Activated CD4-positive, alpha-beta memory T cell treated with anti-CD3 and anti-CD28 coated beads, Interleukin-2, amount 10 ng/mL, durations not matched to agents 7 days and 5 days (primary cell): ENCODE measurements around the gene TRAF5. TPM values are rescaled to one million over a fixed set of nuclear protein-coding genes. Genes with fewer than 3 reads are reported as not detected.
"Not testable (repeated sequence)": the region's sequence is repeated elsewhere in the genome, so short reads cannot be mapped to it uniquely, and the experiment has no call there.

Experiments
- CTCF ChIA-PET: fragments of 350-600 bp; sonication (Branson Sonifier 250); formaldehyde crosslinking; loops from one replicate; lab custom pipeline; 2021; ENCODE audit warnings: antibody characterized with exemption, inconsistent platforms; lab: Charles Lee
- POLR2A ChIA-PET: fragments of 350-600 bp; sonication (Branson Sonifier 250); formaldehyde crosslinking; loops from one replicate; lab custom pipeline; 2021; ENCODE audit warnings: antibody characterized with exemption; lab: Charles Lee
- DNase-seq: peaks from one replicate; pipeline ENCODE4 v3.0.0-alpha.2; 2020
- H3K27ac Mint-ChIP-seq: one replicate; pipeline ENCODE4 v1.8.0; 2021; ENCODE audit warnings: mild to moderate bottlenecking, mixed read lengths
- H3K27me3 Mint-ChIP-seq: one replicate; pipeline ENCODE4 v1.8.0; 2021; ENCODE audit warnings: mixed read lengths
- H3K36me3 Mint-ChIP-seq: one replicate; pipeline ENCODE4 v1.8.0; 2021; ENCODE audit warnings: low read depth, mixed read lengths
- H3K4me1 Mint-ChIP-seq: one replicate; pipeline ENCODE4 v1.8.0; 2021; ENCODE audit warnings: mixed read lengths
- H3K4me3 Mint-ChIP-seq: one replicate; pipeline ENCODE4 v1.8.0; 2021; ENCODE audit warnings: mild to moderate bottlenecking, mixed read lengths
- H3K9me3 Mint-ChIP-seq: one replicate; pipeline ENCODE4 v1.8.0; 2021; ENCODE audit warnings: mixed read lengths
- total RNA-seq, 2 experiments: library from RNA; stranded (reverse); gene quantifications; one replicate each; pipeline ENCODE4 v1.2.3, GENCODE V29; 2021

TRAF5 gene
- total RNA-seq, 2 experiments from 2014 or later = 67.9 to 68.4 TPM

DNA sequence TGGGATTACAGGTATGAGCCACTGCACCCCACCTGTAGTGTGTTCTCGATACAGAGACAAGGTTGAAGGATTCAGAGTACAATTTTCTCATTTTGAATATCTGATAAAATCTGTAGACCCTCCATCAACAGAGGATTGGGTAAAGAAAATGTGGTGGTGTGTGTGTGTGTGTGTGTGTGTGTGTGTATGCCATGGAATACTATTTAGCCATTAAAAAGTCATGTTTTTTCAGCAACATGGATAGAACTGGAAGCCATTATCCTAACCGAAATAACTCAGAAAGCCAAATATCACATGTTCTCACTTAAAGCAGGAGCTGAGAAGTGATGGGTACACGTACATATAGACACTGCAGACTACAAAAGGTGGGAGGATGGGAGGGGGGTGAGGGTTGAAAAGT is 57.9 kb downstream of the TRAF5 start:
- no peaks in the 10 kb centered on the region for H3K27me3 Mint-ChIP-seq
- H3K27ac Mint-ChIP-seq = no peak overlapping the region
- no peaks in the 10 kb centered on the region for H3K9me3 Mint-ChIP-seq
- ChIA-PET CTCF (no interaction called here), POLR2A (interaction anchor here (2.7 kb wide), 1 partner anchor 55 kb away, joined by 15 read pairs; no protein-coding TSS in a partner anchor)
- H3K4me3 Mint-ChIP-seq = no peak overlapping the region
- H3K36me3 Mint-ChIP-seq = peaks cover 7% of the 10 kb centered on the region
- DNase-seq = no peak
- H3K4me1 Mint-ChIP-seq = peaks cover 36% of the 10 kb centered on the region

DNA sequence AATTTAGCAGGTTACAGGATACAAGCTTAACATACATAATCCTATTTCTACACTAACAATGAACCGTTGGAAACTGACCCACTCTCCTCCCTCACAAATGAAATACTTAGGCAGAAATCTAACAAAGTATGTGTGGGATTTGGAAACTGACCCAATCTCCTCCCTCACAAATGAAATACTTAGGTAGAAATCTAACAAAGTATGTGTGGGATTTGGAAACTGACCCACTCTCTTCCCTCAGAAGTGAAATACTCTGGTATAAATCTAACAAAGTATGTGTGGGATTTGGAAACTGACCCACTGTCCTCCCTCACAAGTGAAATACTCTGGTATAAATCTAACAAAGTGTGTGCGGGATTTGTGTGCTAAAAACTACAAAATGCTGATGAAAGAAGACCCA is 60.3 kb downstream of the TRAF5 start:
- no peak for DNase-seq
- no peak overlapping the region for H3K4me3 Mint-ChIP-seq
- H3K27ac Mint-ChIP-seq = no peak overlapping the region
- H3K4me1 Mint-ChIP-seq = peaks cover 20% of the 10 kb centered on the region
- no peaks in the 10 kb centered on the region for H3K9me3 Mint-ChIP-seq
- ChIA-PET POLR2A (no interaction called here), CTCF (interaction anchor here (1.1 to 1.4 kb wide), 2 partner anchors 64 to 91 kb away, joined by 3 to 6 read pairs; no protein-coding TSS in a partner anchor)
- H3K36me3 Mint-ChIP-seq = peaks cover 9% of the 10 kb centered on the region
- H3K27me3 Mint-ChIP-seq = no peaks in the 10 kb centered on the region

DNA sequence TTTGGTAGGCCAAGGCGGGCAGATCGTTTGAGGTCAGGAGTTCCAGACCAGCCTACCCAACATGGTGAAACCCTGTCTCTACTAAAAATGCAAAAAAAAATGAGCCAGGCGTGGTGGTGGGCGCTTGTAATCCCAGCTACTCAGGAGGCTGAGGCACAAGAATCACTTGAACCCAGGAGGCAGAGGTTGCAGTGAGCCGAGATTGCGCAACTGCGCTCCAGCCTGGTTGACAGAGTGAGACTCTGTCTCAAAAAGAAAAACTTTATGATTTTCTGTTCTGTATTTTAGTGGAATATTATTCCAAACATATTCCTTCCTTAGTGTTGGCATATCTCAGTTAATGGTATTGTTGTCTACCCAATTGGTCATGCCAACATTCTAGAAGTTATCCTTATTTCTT is 64.2 kb downstream of the TRAF5 start:
- H3K27ac Mint-ChIP-seq, H3K27me3 Mint-ChIP-seq, POLR2A ChIA-PET, H3K4me3 Mint-ChIP-seq, H3K9me3 Mint-ChIP-seq, H3K4me1 Mint-ChIP-seq, CTCF ChIA-PET, DNase-seq: not testable (repeated sequence)
- H3K36me3 Mint-ChIP-seq = peaks cover 10% of the 10 kb centered on the region

DNA sequence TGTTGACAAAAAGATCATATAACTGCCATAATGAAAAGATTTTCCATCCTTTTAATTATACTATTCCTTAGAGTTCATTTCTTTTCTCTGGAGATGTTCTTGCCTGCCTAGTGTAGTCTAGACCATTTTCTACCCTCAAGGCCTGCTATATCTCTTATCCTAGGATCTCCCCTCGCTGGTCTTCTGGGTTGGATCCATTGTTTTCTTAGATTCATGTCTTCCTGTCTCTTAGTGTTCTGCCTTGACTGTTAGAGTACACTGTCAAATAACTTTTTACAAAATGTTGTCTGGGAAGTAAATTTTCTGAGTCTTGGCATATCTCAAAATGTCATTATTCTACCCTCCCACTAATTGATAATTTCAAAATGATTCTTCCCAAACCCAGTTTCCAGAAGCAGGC is 66.6 kb downstream of the TRAF5 start:
- no peaks in the 10 kb centered on the region for H3K9me3 Mint-ChIP-seq
- POLR2A ChIA-PET = no interaction called here
- no peak overlapping the region for H3K27ac Mint-ChIP-seq
- H3K4me1 Mint-ChIP-seq = no peaks in the 10 kb centered on the region
- CTCF ChIA-PET = interaction anchor here (1.0 to 1.4 kb wide), 2 partner anchors 23 to 70 kb away, joined by 3 to 4 read pairs; no protein-coding TSS in a partner anchor
- H3K27me3 Mint-ChIP-seq = no peaks in the 10 kb centered on the region
- peaks cover 13% of the 10 kb centered on the region for H3K36me3 Mint-ChIP-seq
- H3K4me3 Mint-ChIP-seq = no peak overlapping the region
- no peak for DNase-seq

DNA sequence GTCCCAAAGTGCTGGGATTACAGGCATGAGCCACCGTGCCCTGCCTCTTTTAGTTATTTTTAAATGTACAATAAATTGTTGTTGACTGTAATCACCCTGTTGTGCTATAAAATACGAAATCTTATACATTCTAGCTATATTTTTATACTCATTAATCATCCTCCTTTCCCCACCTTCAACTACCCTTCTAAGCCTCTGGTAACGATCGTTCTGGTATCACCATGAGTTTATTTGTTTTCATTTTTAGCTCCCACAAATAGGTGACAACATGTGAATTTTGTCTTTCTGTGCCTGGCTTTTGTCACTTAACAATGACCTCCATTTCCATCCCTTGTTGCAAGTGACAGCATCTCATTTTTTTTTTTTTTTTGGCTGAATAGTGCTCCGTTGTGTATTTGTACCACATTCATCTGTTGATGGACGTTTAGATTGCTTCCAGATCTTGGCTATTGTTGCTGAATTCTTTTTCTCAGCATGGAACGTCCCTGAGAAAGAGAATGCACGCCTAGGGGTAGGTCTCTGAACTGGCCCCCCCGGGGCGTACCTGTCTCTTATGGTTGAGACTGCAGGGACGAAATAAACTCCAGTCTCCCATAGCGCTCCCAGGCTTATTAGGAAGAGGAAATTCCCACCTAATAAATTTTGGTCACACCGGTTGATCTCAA is 71.8 kb downstream of the TRAF5 start:
- H3K27me3 Mint-ChIP-seq, DNase-seq, H3K4me3 Mint-ChIP-seq, H3K4me1 Mint-ChIP-seq, H3K27ac Mint-ChIP-seq, POLR2A ChIA-PET, H3K9me3 Mint-ChIP-seq: not testable (repeated sequence)
- peaks cover 22% of the 10 kb centered on the region for H3K36me3 Mint-ChIP-seq
- CTCF ChIA-PET = interaction anchor here (0.7 to 1.5 kb wide), 3 partner anchors 15 to 875 kb away, joined by 3 to 5 read pairs (median 3); no protein-coding TSS in a partner anchor

DNA sequence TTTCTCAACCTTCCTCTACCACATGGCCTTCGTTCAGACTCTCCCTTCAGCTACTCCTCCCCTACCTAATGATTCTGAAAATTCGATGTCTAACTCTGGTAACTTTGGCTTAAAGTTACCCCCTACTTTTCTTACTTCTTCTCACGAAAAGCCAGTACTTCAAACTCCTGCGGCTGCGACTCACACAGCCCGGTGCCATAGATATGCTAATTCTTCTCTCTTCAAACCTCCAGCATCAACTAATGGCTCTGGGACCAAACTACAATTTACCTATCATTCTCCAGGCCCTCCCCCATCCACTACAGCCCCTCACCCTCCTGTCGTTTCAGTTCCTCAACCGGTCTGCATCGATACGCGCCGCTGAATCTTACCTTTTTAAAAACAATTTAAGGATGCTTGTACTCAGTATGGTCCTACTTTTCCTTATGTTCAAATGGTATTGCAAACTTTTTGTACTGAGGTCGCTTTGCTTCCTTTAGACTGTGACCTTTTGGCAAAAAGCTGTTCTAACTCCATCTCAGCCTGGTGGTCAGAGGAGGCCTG is 73.3 kb downstream of the TRAF5 start:
- not testable (repeated sequence) for H3K4me1 Mint-ChIP-seq

DNA sequence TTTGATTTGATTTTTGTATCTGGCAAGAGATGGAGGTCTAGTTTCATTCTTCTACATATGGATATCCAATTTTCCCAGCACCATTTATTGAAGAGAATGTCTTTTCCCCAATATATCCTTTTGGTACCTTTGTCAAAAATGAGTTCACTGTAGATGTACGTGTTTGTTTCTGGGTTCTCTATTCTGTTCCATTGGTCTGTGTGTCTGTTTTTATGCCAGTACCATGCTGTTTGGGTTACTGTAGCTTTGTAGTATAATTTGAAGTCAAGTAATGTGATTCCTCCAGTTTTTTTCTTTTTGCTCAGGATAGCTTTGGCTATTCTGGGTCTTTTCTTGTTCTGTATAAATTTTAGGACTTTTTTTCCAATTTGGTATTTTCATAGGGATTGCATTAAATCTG is 75.1 kb downstream of the TRAF5 start:
- DNase-seq, CTCF ChIA-PET, H3K27ac Mint-ChIP-seq, H3K4me1 Mint-ChIP-seq, H3K4me3 Mint-ChIP-seq, H3K27me3 Mint-ChIP-seq, POLR2A ChIA-PET: not testable (repeated sequence)
- peaks cover 11% of the 10 kb centered on the region for H3K9me3 Mint-ChIP-seq
- peaks cover 43% of the 10 kb centered on the region for H3K36me3 Mint-ChIP-seq

More for the DNA sequence above, 73.3 kb downstream of the TRAF5 start:
- CTCF ChIA-PET, H3K4me3 Mint-ChIP-seq, H3K27me3 Mint-ChIP-seq, H3K9me3 Mint-ChIP-seq, H3K27ac Mint-ChIP-seq, POLR2A ChIA-PET, DNase-seq: not testable (repeated sequence)
- H3K36me3 Mint-ChIP-seq = peaks cover 29% of the 10 kb centered on the region

DNA sequence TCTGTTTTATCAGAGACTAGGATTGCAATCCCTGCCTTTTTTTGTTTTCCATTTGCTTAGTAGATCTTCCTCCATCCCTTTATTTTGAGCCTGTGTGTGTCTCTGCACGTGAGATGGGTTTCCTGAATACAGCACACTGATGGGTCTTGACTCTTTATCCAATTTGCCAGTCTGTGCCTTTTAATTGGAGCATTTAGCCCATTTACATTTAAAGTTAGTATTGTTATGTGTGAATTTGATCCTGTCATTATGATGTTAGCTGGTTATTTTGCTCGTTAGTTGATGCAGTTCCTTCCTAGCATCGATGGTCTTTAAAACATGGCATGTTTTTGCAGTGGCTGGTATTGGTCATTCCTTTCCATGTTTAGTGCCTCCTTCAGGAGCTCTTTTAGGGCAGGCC is 79.5 kb downstream of the TRAF5 start:
- POLR2A ChIA-PET, DNase-seq, H3K4me3 Mint-ChIP-seq, H3K27me3 Mint-ChIP-seq, H3K27ac Mint-ChIP-seq: not testable (repeated sequence)
- H3K9me3 Mint-ChIP-seq = peaks cover 24% of the 10 kb centered on the region
- peaks cover 55% of the 10 kb centered on the region for H3K36me3 Mint-ChIP-seq
- CTCF ChIA-PET = interaction anchor here (1.1 kb wide), 1 partner anchor 70 kb away, joined by 3 read pairs; no protein-coding TSS in a partner anchor
- H3K4me1 Mint-ChIP-seq = peaks cover 20% of the 10 kb centered on the region

DNA sequence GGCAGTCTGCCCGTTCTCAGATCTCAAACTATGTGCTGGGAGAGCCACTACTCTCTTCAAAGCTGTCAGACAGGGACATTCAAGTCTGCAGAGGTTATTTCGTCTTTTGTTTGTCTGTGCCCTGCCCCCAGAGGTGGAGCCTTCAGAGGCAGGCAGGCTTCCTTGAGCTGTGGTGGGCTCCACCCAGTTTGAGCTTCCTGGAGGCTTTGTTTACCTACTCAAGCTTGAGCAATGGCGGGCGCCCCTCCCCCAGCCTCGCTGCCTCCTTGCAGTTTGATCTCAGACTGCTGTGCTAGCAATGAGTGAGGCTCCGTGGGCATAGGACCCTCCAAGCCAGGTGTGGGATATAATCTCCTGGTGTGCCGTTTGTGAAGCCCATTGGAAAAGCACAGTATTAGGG is 81.1 kb downstream of the TRAF5 start:
- POLR2A ChIA-PET = interaction anchor here (1.3 kb wide), 2 partner anchors 11 to 25 kb away, joined by 3 to 5 read pairs; no protein-coding TSS in a partner anchor
- CTCF ChIA-PET = interaction anchor here (0.6 to 1.9 kb wide), 4 partner anchors 27 to 287 kb away, joined by 3 to 5 read pairs (median 4); no protein-coding TSS in a partner anchor
- peaks cover 44% of the 10 kb centered on the region for H3K36me3 Mint-ChIP-seq

DNA sequence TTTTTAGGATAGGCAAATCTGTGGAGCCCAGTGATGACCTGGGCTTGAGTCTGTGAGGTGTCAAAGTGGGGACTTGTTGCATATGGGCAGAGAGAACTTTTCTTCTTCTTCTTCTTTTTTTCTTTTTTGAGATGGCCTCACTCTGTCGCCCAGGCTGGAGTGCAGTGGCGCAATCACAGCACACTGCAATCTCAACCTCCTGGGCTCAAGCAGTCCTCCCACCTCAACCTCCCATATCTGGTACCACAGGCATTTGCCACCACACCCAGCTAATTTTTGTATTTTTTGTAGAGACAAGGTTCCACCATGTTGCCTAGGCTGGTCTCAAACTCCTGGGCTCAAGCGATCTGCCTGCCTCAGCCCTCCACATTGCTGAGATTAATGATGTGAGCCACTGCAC is 85.0 kb downstream of the TRAF5 start:
- DNase-seq = no peak
- Mint-ChIP-seq H3K27me3 (no peaks in the 10 kb centered on the region), H3K36me3 (peaks cover 23% of the 10 kb centered on the region), H3K9me3 (peaks cover 19% of the 10 kb centered on the region), H3K27ac (no peak overlapping the region), H3K4me1 (peaks cover 22% of the 10 kb centered on the region), H3K4me3 (no peak overlapping the region)
- CTCF ChIA-PET = no interaction called here
- POLR2A ChIA-PET = no interaction called here

More for the DNA sequence above, 81.1 kb downstream of the TRAF5 start:
- peaks cover 19% of the 10 kb centered on the region for H3K9me3 Mint-ChIP-seq
- H3K4me3 Mint-ChIP-seq, H3K27me3 Mint-ChIP-seq: not testable (repeated sequence)
- peaks cover 20% of the 10 kb centered on the region for H3K4me1 Mint-ChIP-seq
- H3K27ac Mint-ChIP-seq = peak overlapping the region; percentile 21
- DNase-seq = peak; percentile 55

DNA sequence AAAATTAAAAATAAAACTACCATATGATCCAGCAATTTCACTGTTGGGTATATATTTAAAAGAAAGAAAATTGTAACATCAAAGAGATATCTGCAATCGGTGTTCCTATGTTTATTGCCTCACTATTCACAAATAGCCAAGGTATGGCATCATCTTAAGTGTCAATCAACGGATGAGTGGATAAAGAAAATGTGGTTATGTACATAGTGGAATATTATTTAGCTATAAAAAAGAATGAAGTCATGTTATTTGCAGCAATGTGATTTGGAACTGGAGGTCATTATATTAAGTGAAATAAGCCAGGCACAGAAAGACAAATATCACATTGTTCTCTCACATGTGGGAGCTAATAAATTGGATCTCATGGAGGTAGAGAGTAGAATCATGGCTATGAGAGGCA is 89.1 kb downstream of the TRAF5 start:
- ChIA-PET POLR2A (interaction anchor here (1.3 to 3.2 kb wide), 3 partner anchors 33 to 157 kb away, joined by 4 to 13 read pairs (median 4); partner anchors contain the start of gene TRAF5), CTCF (interaction anchor here (1.0 to 1.3 kb wide), 2 partner anchors 22 to 79 kb away, joined by 3 to 4 read pairs; no protein-coding TSS in a partner anchor)
- DNase-seq = no peak
- peak overlapping the region; percentile 37 for H3K27ac Mint-ChIP-seq
- H3K4me3 Mint-ChIP-seq = peak overlapping the region; percentile 64
- no peaks in the 10 kb centered on the region for H3K27me3 Mint-ChIP-seq
- peaks cover 4% of the 10 kb centered on the region for H3K36me3 Mint-ChIP-seq
- H3K9me3 Mint-ChIP-seq = peaks cover 6% of the 10 kb centered on the region
- peaks cover 21% of the 10 kb centered on the region for H3K4me1 Mint-ChIP-seq

DNA sequence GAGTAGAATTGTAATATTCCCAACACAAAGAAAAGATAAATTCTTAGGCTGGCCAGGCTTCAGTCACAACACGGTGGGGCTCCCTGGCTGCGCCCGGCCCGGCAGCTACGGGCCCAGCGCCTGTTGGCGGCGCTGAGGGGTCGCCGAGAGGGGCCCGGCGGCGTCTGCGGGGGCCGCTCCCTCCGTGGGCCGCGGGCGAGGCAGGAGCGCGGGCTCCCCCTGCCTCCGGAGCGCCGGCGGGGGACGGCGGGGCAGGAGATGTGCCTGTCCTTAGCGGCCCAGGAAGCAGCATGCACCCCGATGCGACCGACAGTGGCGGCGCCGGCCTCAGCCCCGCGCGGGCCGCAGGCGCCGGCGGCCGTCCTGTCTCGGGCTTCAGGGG is 89.6 kb downstream of the TRAF5 start:
- Mint-ChIP-seq H3K27ac (peak overlapping the region; percentile 37), H3K4me1 (peaks cover 22% of the 10 kb centered on the region), H3K4me3 (peak overlapping the region; percentile 64)
- not testable (repeated sequence) for H3K36me3 Mint-ChIP-seq, H3K9me3 Mint-ChIP-seq, H3K27me3 Mint-ChIP-seq
- CTCF ChIA-PET = interaction anchor here (1.0 to 1.3 kb wide), 2 partner anchors 22 to 80 kb away, joined by 3 to 4 read pairs; no protein-coding TSS in a partner anchor
- peak; percentile 22 for DNase-seq
- POLR2A ChIA-PET = interaction anchor here (1.3 to 3.2 kb wide), 3 partner anchors 33 to 158 kb away, joined by 4 to 13 read pairs (median 4); partner anchors contain the start of gene TRAF5
